Fibroblast of lung (primary cell): ENCODE data around the gene KLRC2.

Experiments used
- EZH2 ChIP-seq: IDR thresholded peaks from 2 replicates; pipeline ENCODE4 v1.5.1; 2012; ENCODE audit warnings: low read length, control low read depth, mild to moderate bottlenecking; ENCODE audit errors: missing control alignments
- TF ChIP-seq, protein P1 (sequence below), 2 donors: IDR thresholded peaks in 1 of 2; conservative IDR thresholded peaks in 1 of 2; 1 replicate in 1 of 2; 2 replicates in 1 of 2; pipeline ENCODE4 v1.5.1; 2011 to 2012; ENCODE audit warnings: low read length in 2 of 2, control low read depth in 1 of 2, inconsistent platforms in 1 of 2, low read depth in 1 of 2, mild to moderate bottlenecking in 1 of 2

DNA sequence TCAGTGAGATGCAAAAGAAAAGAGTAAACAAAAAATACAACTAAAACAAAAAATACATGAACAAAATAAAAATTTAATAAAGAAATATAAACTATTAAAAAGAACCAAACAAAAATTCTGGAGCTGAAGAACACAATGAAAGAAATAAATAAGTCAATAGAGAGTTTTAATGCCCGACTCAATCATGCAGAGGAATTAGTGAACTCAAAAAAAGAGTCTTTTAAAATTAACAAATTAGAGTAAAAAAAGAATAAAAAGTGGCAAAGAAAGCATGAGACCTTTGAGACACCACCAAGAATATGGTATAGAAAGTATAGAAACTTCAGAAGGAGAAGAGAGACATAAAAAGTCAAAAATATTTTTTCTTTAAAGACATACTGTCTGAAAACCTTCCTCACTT is 20.0 kb upstream of the KLRC2 start:
- TF ChIP-seq, protein P1, sequence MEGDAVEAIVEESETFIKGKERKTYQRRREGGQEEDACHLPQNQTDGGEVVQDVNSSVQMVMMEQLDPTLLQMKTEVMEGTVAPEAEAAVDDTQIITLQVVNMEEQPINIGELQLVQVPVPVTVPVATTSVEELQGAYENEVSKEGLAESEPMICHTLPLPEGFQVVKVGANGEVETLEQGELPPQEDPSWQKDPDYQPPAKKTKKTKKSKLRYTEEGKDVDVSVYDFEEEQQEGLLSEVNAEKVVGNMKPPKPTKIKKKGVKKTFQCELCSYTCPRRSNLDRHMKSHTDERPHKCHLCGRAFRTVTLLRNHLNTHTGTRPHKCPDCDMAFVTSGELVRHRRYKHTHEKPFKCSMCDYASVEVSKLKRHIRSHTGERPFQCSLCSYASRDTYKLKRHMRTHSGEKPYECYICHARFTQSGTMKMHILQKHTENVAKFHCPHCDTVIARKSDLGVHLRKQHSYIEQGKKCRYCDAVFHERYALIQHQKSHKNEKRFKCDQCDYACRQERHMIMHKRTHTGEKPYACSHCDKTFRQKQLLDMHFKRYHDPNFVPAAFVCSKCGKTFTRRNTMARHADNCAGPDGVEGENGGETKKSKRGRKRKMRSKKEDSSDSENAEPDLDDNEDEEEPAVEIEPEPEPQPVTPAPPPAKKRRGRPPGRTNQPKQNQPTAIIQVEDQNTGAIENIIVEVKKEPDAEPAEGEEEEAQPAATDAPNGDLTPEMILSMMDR (conservative IDR thresholded peaks at IDR 0.05 in 1 of 2, IDR thresholded peaks at IDR 0.05 in 1 of 2; ENCODE audit: low read depth in 1 of 2, low read length in 2 of 2): no peak
- TF ChIP-seq EZH2: no peak
